ENCODE measurements around the gene CFAP299.

GRCh38 chr4:80390178-80390577 is 54.6 kb downstream of the CFAP299 start:
- TF ChIP-seq EZH2 (IDR thresholded peaks at IDR 0.05; ENCODE audit: borderline replicate concordance, low read depth, low read length, poor library complexity, severe bottlenecking), result no peak
- TF ChIP-seq CTCF (conservative IDR thresholded peaks at IDR 0.05; ENCODE audit: low read depth, low read length), result no peak
